Measurements from ENCODE around the gene GAS7. TPM values are rescaled to one million over a fixed set of nuclear protein-coding genes. Genes with fewer than 3 reads are reported as not detected.

The GAS7 gene
- total and polyA plus RNA-seq, 7 donors: 6.5 to 67.6 (median 35.1) TPM

GRCh38 chr17:10111907-10112452, 86.4 kb downstream of the GAS7 start:
- Histone ChIP-seq H3K4me3 (no peak overlapping the region), H3K27me3 (no peaks in the 10 kb centered on the region), H3K36me3 (no peaks in the 10 kb centered on the region), H3K4me1 (peaks cover 0 to 41% (median 25%) of the 10 kb centered on the region in 4 donors), H3K9me3 (no peaks in the 10 kb centered on the region), H3K27ac (peak overlapping the region in 1 of 4 donors; percentile 90)
- DNase-seq: peak; percentile 46
- TF ChIP-seq CTCF (IDR thresholded peaks at IDR 0.05) (no peak), POLR2A (IDR thresholded peaks at IDR 0.05) (no peak), EP300 (IDR thresholded peaks at IDR 0.05) (no peak), POLR2AphosphoS5 (IDR thresholded peaks at IDR 0.05) (no peak)
- intact Hi-C loops (cut with DNase I): no loop called here
- 92 to 94% methylated on average over 9 of the region's 9 CpGs for WGBS, 2 donors

GRCh38 chr17:10109146-10109545, 89.3 kb downstream of the GAS7 start:
- H3K9me3 ChIP-seq: no peaks in the 10 kb centered on the region
- WGBS, 2 donors: 82 to 86% methylated on average over 4 of the region's 4 CpGs
- no peak for DNase-seq
- intact Hi-C loops (cut with DNase I): no loop called here
- H3K27ac ChIP-seq: no peak overlapping the region
- H3K36me3 ChIP-seq: no peaks in the 10 kb centered on the region
- no peaks in the 10 kb centered on the region for H3K27me3 ChIP-seq
- TF ChIP-seq POLR2A (IDR thresholded peaks at IDR 0.05) (no peak), POLR2AphosphoS5 (IDR thresholded peaks at IDR 0.05) (no peak), CTCF (IDR thresholded peaks at IDR 0.05) (no peak), EP300 (IDR thresholded peaks at IDR 0.05) (no peak)
- peaks cover 0 to 24% (median 15%) of the 10 kb centered on the region in 4 donors for H3K4me1 ChIP-seq
- H3K4me3 ChIP-seq: no peak overlapping the region

- 80 to 82% methylated on average over 11 of the region's 11 CpGs for WGBS, 2 donors
- Histone ChIP-seq H3K27me3 (no peaks in the 10 kb centered on the region), H3K36me3 (no peaks in the 10 kb centered on the region), H3K9me3 (no peaks in the 10 kb centered on the region), H3K4me3 (no peak overlapping the region), H3K4me1 (peaks cover 0 to 17% (median 5%) of the 10 kb centered on the region in 4 donors), H3K27ac (peak overlapping the region in 1 of 4 donors; percentile 9)
- peak; percentile 70 for DNase-seq
- TF ChIP-seq POLR2AphosphoS5 (IDR thresholded peaks at IDR 0.05): no peak
- TF ChIP-seq POLR2A (IDR thresholded peaks at IDR 0.05): no peak
- no peak for TF ChIP-seq EP300 (IDR thresholded peaks at IDR 0.05)
- TF ChIP-seq CTCF (IDR thresholded peaks at IDR 0.05): no peak
- intact Hi-C loops (cut with DNase I): no loop called here
These were observed 90.9 kb downstream of the GAS7 start for GRCh38 chr17:10107316-10108165.

- intact Hi-C loops (cut with DNase I): no loop called here
- 22 to 70% methylated on average over 9 of the region's 9 CpGs for WGBS, 2 donors
- Histone ChIP-seq H3K27ac (peak overlapping the region; percentile 39 to 58 (median 51)), H3K27me3 (no peaks in the 10 kb centered on the region), H3K9me3 (no peaks in the 10 kb centered on the region), H3K36me3 (no peaks in the 10 kb centered on the region), H3K4me1 (peaks cover 0 to 17% (median 5%) of the 10 kb centered on the region in 4 donors), H3K4me3 (no peak overlapping the region)
- peak; percentile 66 for DNase-seq
- no peak for TF ChIP-seq POLR2AphosphoS5 (IDR thresholded peaks at IDR 0.05)
- no peak for TF ChIP-seq EP300 (IDR thresholded peaks at IDR 0.05)
- no peak for TF ChIP-seq POLR2A (IDR thresholded peaks at IDR 0.05)
- no peak for TF ChIP-seq CTCF (IDR thresholded peaks at IDR 0.05)
These were observed 92.3 kb downstream of the GAS7 start for GRCh38 chr17:10106067-10106466.
